H1 (cell line): Measurements from ENCODE around the gene BASP1. TPM values are rescaled to one million over a fixed set of nuclear protein-coding genes. Genes with fewer than 3 reads are reported as not detected.
A peak's percentile ranks its signal among the peaks of the same experiment; 100 is the strongest.

Source experiments
- CTCF ChIA-PET: fragments of 300-600 bp; sonication (Branson Sonifier 250); formaldehyde crosslinking; loops from one replicate; lab custom pipeline; 2021; ENCODE audit not compliant: partially characterized antibody; lab: Charles Lee
- POLR2A ChIA-PET: fragments of 300-600 bp; sonication (Branson Sonifier 250); formaldehyde crosslinking; loops from one replicate; lab custom pipeline; 2021; ENCODE audit warnings: inconsistent platforms; ENCODE audit not compliant: partially characterized antibody; lab: Charles Lee
- DNase-seq, 2 experiments: peaks; one replicate each; pipeline versions ENCODE4 v3.0.0 to v3.0.0-alpha.2; 2010 to 2022; ENCODE audit warnings: low spot score in 2 of 2, low read depth in 1 of 2, mixed read lengths in 1 of 2
- FAIRE-seq: peaks from 2 replicates; lab custom pipeline; 2011; peaks lifted over from hg19 to GRCh38; lab: Jason Lieb, UNC
- H2AFZ ChIP-seq: 2 replicates; pipeline ENCODE4 v1.8.1; 2012; ENCODE audit warnings: low read length, inconsistent platforms
- H2AK5ac ChIP-seq: 2 replicates; pipeline ENCODE4 v1.6.1; 2013; ENCODE audit warnings: low read depth, low read length
- H2BK120ac ChIP-seq: replicated peaks from 2 replicates; pipeline ENCODE3; 2013; ENCODE audit warnings: low read depth, low read length, inconsistent platforms
- H2BK12ac ChIP-seq: 2 replicates; pipeline ENCODE4 v1.6.1; 2013; ENCODE audit warnings: low read depth, low read length
- H2BK15ac ChIP-seq: 2 replicates; pipeline ENCODE4 v1.6.1; 2013; ENCODE audit warnings: low read length
- H2BK20ac ChIP-seq: 2 replicates; pipeline ENCODE4 v1.6.1; 2013; ENCODE audit warnings: low read length
- H2BK5ac ChIP-seq: 2 replicates; pipeline ENCODE4 v1.6.1; 2013; ENCODE audit warnings: low read depth, low read length
- H3K14ac ChIP-seq: 2 replicates; pipeline ENCODE4 v1.6.1; 2013; ENCODE audit warnings: inconsistent platforms; ENCODE audit not compliant: insufficient read length
- H3K18ac ChIP-seq: 2 replicates; pipeline ENCODE4 v1.6.1; 2013; ENCODE audit warnings: low read length; ENCODE audit errors: extremely low read depth
- H3K23ac ChIP-seq: 2 replicates; pipeline ENCODE4 v1.6.1; 2013; ENCODE audit warnings: inconsistent platforms; ENCODE audit not compliant: insufficient read length
- H3K23me2 ChIP-seq: 2 replicates; pipeline ENCODE4 v1.6.1; 2013; ENCODE audit warnings: low read depth, low read length
- H3K27ac ChIP-seq: 2 replicates; pipeline ENCODE4 v1.6.1; 2011; ENCODE audit warnings: low read depth, low read length, inconsistent platforms
- H3K27me3 ChIP-seq, 4 experiments: replicated peaks in 1 of 4; 1 replicate in 1 of 4; 2 replicates in 3 of 4; pipeline versions ENCODE4 v1.6.1 to v1.8.1; 2011 to 2013; ENCODE audit warnings: low read length in 3 of 4, mild to moderate bottlenecking in 3 of 4, inconsistent platforms in 2 of 4, mixed read lengths in 2 of 4, moderate library complexity in 1 of 4; ENCODE audit not compliant: control insufficient read depth in 3 of 4, insufficient read depth in 3 of 4; ENCODE audit errors: extremely low read depth in 1 of 4
- H3K36me3 ChIP-seq, 4 experiments: 2 replicates each; pipeline versions ENCODE4 v1.6.1 to v1.8.1; 2011 to 2013; ENCODE audit warnings: mild to moderate bottlenecking in 4 of 4, low read length in 3 of 4, moderate library complexity in 2 of 4, control low read depth in 1 of 4, inconsistent platforms in 1 of 4; ENCODE audit not compliant: insufficient read depth in 4 of 4, control insufficient read depth in 2 of 4
- H3K4ac ChIP-seq: replicated peaks from 2 replicates; pipeline ENCODE3; 2013; ENCODE audit warnings: low read length, low read depth, mixed read lengths, inconsistent platforms; ENCODE audit not compliant: insufficient read length
- H3K4me1 ChIP-seq, 4 experiments: replicated peaks in 1 of 4; 1 replicate in 1 of 4; 2 replicates in 3 of 4; pipeline versions ENCODE4 v1.6.1 to v1.8.1; 2011 to 2013; ENCODE audit warnings: low read length in 3 of 4, inconsistent platforms in 2 of 4, mixed read lengths in 1 of 4; ENCODE audit not compliant: insufficient read depth in 4 of 4, control insufficient read depth in 3 of 4
- H3K4me2 ChIP-seq, 2 experiments: 2 replicates each; pipeline versions ENCODE4 v1.6.1 to v1.8.1; 2011 to 2013; ENCODE audit warnings: low read depth in 2 of 2, low read length in 2 of 2, control low read depth in 1 of 2, inconsistent platforms in 1 of 2, mild to moderate bottlenecking in 1 of 2; ENCODE audit not compliant: insufficient read depth in 1 of 2
- H3K4me3 ChIP-seq, 4 experiments: fragments of 200-600, 300-600 bp in 1 of 4; sonication (generic), shearing (Covaris generic), sonication (Bioruptor Twin) in 1 of 4; 2 replicates each; pipeline versions ENCODE4 v1.5.1 to v1.8.1; 2011 to 2016; ENCODE audit warnings: low read length in 4 of 4, low read depth in 3 of 4, control low read depth in 2 of 4, inconsistent platforms in 2 of 4, mild to moderate bottlenecking in 2 of 4, mixed read lengths in 1 of 4, moderate library complexity in 1 of 4; ENCODE audit not compliant: insufficient read depth in 2 of 4; ENCODE audit errors: extremely low read depth in 1 of 4
- H3K56ac ChIP-seq: replicated peaks from 2 replicates; pipeline ENCODE3; 2013; ENCODE audit warnings: low read depth, mild to moderate bottlenecking, mixed read lengths, low read length, inconsistent platforms; ENCODE audit not compliant: insufficient read length
- H3K79me1 ChIP-seq: 2 replicates; pipeline ENCODE4 v1.6.1; 2013; ENCODE audit warnings: low read depth, low read length, control low read depth
- H3K79me2 ChIP-seq, 2 experiments: 2 replicates each; pipeline versions ENCODE4 v1.6.1 to v1.8.1; 2012 to 2013; ENCODE audit warnings: low read length in 2 of 2, mild to moderate bottlenecking in 2 of 2, inconsistent platforms in 1 of 2; ENCODE audit not compliant: insufficient read depth in 2 of 2, control insufficient read depth in 1 of 2
- H3K9ac ChIP-seq, 4 experiments: replicated peaks in 1 of 4; 1 replicate in 1 of 4; 2 replicates in 3 of 4; pipeline versions ENCODE4 v1.6.1 to v1.8.1; 2011 to 2013; ENCODE audit warnings: low read depth in 3 of 4, low read length in 3 of 4, control low read depth in 2 of 4, mild to moderate bottlenecking in 2 of 4, moderate library complexity in 2 of 4, inconsistent platforms in 1 of 4; ENCODE audit errors: extremely low read depth in 1 of 4
- H3K9me3 ChIP-seq, 2 experiments: 2 replicates each; pipeline versions ENCODE4 v1.6.1 to v1.8.1; 2012 to 2013; ENCODE audit warnings: mild to moderate bottlenecking in 2 of 2, moderate library complexity in 2 of 2, control low read depth in 1 of 2, inconsistent platforms in 1 of 2, low read depth in 1 of 2, low read length in 1 of 2, mixed read lengths in 1 of 2; ENCODE audit not compliant: insufficient read depth in 2 of 2
- H4K20me1 ChIP-seq, 2 experiments: replicated peaks in 1 of 2; 2 replicates each; pipeline versions ENCODE3 to v1.8.1; 2011 to 2013; ENCODE audit warnings: inconsistent platforms in 2 of 2, low read length in 2 of 2, mild to moderate bottlenecking in 1 of 2; ENCODE audit not compliant: insufficient read depth in 2 of 2, control insufficient read depth in 1 of 2
- H4K5ac ChIP-seq: 2 replicates; pipeline ENCODE4 v1.6.1; 2013; ENCODE audit warnings: low read length, low read depth, mixed read lengths, inconsistent platforms; ENCODE audit not compliant: insufficient read length
- H4K8ac ChIP-seq: 2 replicates; pipeline ENCODE4 v1.8.0; 2013; ENCODE audit warnings: mild to moderate bottlenecking, moderate library complexity, low read length, inconsistent platforms; ENCODE audit not compliant: insufficient read depth; ENCODE audit errors: extremely low read depth
- H4K91ac ChIP-seq: replicated peaks from 2 replicates; pipeline ENCODE3; 2013; ENCODE audit warnings: low read length, mixed read lengths, inconsistent platforms; ENCODE audit not compliant: insufficient read length
- CHD2 ChIP-seq: IDR thresholded peaks from 2 replicates; pipeline ENCODE4 v1.6.1; 2012; ENCODE audit warnings: low read length, improper control_type of control experiment
- CREB1 ChIP-seq: IDR thresholded peaks from 2 replicates; pipeline ENCODE4 v1.6.1; 2012; ENCODE audit warnings: inconsistent platforms
- CTBP2 ChIP-seq: IDR thresholded peaks from 2 replicates; pipeline ENCODE4 v1.7.0; 2011; ENCODE audit warnings: borderline replicate concordance, mild to moderate bottlenecking, moderate library complexity, mixed read lengths, low read length; ENCODE audit not compliant: insufficient read depth, insufficient read length
- GABPA ChIP-seq: IDR thresholded peaks from 2 replicates; pipeline ENCODE4 v1.6.1; 2011; ENCODE audit warnings: mild to moderate bottlenecking, low read length, moderate library complexity, borderline replicate concordance; ENCODE audit not compliant: insufficient read depth
- KDM1A ChIP-seq: fragments of 200-600, 300-600 bp; sonication (generic); IDR thresholded peaks from 2 replicates; pipeline ENCODE4 v1.7.1; 2016; ENCODE audit warnings: mild to moderate bottlenecking, low read length, borderline replicate concordance
- NRF1 ChIP-seq: IDR thresholded peaks from 2 replicates; pipeline ENCODE4 v1.6.1; 2011; ENCODE audit warnings: mild to moderate bottlenecking, low read depth, low read length, improper control_type of control experiment
- RXRA ChIP-seq: IDR thresholded peaks from 2 replicates; pipeline ENCODE4 v1.6.1; 2011; ENCODE audit warnings: low read depth, mild to moderate bottlenecking, low read length, moderate library complexity; ENCODE audit not compliant: insufficient read depth
- SIX5 ChIP-seq: IDR thresholded peaks from 2 replicates; pipeline ENCODE4 v1.6.1; 2011; ENCODE audit warnings: mild to moderate bottlenecking, low read depth, low read length
- SP2 ChIP-seq: IDR thresholded peaks from 2 replicates; pipeline ENCODE4 v1.6.1; 2012; ENCODE audit warnings: mild to moderate bottlenecking, low read length, inconsistent platforms
- USF2 ChIP-seq: IDR thresholded peaks from 2 replicates; pipeline ENCODE4 v1.6.1; 2011; ENCODE audit warnings: low read length, improper control_type of control experiment
- WGBS, 2 experiments: shearing (Covaris generic) in 1 of 2; methylation state at CpG; one replicate each; pipeline versions ENCODE4 v1.1.6 to v1.1.7; 2013 to 2015; ENCODE audit warnings: low lambda C conversion rate in 2 of 2, mixed read lengths in 2 of 2, inconsistent platforms in 1 of 2, low coverage in 1 of 2, missing lambda C conversion rate in 1 of 2; ENCODE audit not compliant: insufficient replicate concordance in 2 of 2, insufficient coverage in 1 of 2, insufficient read length in 1 of 2; ENCODE audit errors: extremely low coverage in 1 of 2, missing lambda C conversion rate in 1 of 2; 5-methylcytosine and 5-hydroxymethylcytosine counted together
- polyA plus RNA-seq, 7 experiments: library from polyadenylated mRNA; depleted of rRNA in 3 of 7; stranded (reverse) in 5 of 7; unstranded in 2 of 7; fragments of >200 nt in 5 of 7; fragments of 200-250 nt in 2 of 7; gene quantifications; 1 replicate in 5 of 7; 2 replicates in 1 of 7; 4 replicates in 1 of 7; pipeline versions ENCODE4 v1.2.1 to v1.2.3, GENCODE V29; 2011 to 2013; ENCODE audit warnings: missing spikeins in 2 of 7, mixed read lengths in 2 of 7
- total RNA-seq: library from RNA; stranded (reverse); fragmentation: NEBNext Ultra II Directional; extraction: Animal tissue kit (Norgen Biotek cat#: 25700); gene quantifications from 2 replicates; pipeline ENCODE4 v1.2.1, GENCODE V29; 2021

Gene BASP1
- total and polyA plus RNA-seq, 2 of the 8 experiments (the other 6 are each of a cell fraction or from before 2014, with no cell fraction given), result 95.2 to 104 TPM

GRCh38 chr5:17304282-17304681 is 86.9 kb downstream of the BASP1 start:
- Histone ChIP-seq H2AK5ac (no peak overlapping the region), H3K4me2 (no peak overlapping the region), H3K9ac (no peak overlapping the region), H4K8ac (no peak overlapping the region), H3K27ac (no peak overlapping the region), H3K4me3 (no peak overlapping the region), H3K27me3 (no peaks in the 10 kb centered on the region), H4K5ac (no peak overlapping the region), H3K4me1 (peaks cover 0 to 5% (median 0%) of the 10 kb centered on the region in 4 experiments; a peak in 2 of 7 replicates), H3K4ac (no peak overlapping the region), H2BK12ac (no peak overlapping the region), H3K18ac (no peak overlapping the region), H2BK15ac (no peak overlapping the region), H3K36me3 (no peaks in the 10 kb centered on the region), H3K9me3 (no peaks in the 10 kb centered on the region), H2BK5ac (no peak overlapping the region), H2BK120ac (no peak overlapping the region), H3K14ac (no peak overlapping the region), H3K56ac (no peak overlapping the region), H3K23me2 (no peaks in the 10 kb centered on the region), H3K79me1 (no peaks in the 10 kb centered on the region), H4K91ac (no peak overlapping the region), H3K79me2 (no peaks in the 10 kb centered on the region), H2AFZ (no peak overlapping the region), H3K23ac (no peak overlapping the region), H4K20me1 (no peaks in the 10 kb centered on the region), H2BK20ac (peak overlapping the region; percentile 9; the same call in 1 of the 2 replicates)
- ChIA-PET POLR2A (no interaction called here), CTCF (no interaction called here)
- DNase-seq (no peak), FAIRE-seq (no peak)
- 92% methylated on average over 4 of the region's 4 CpGs; no CpG with 5 or more reads in 1 of the 2 experiments for WGBS, 2 experiments
- TF ChIP-seq SP2, result no peak
- TF ChIP-seq RXRA, result no peak
- TF ChIP-seq CREB1, result no peak
- no peak for TF ChIP-seq GABPA
- no peak for TF ChIP-seq CTBP2
- TF ChIP-seq SIX5, result no peak
- TF ChIP-seq USF2, result no peak
- TF ChIP-seq NRF1, result no peak
- TF ChIP-seq CHD2, result no peak
- TF ChIP-seq KDM1A, result no peak
